GM21360 (cell line): ENCODE results near the gene ZNF124.
"Not testable (repeated sequence)": the region's sequence is repeated elsewhere in the genome, so short reads cannot be mapped to it uniquely, and the experiment has no call there.

Experiments
- ATAC-seq: cut with Tn5 transposase; IDR thresholded peaks from one replicate; pipeline ENCODE4 v1.9.1; 2021; ENCODE audit warnings: mild to moderate bottlenecking, moderate library complexity; ENCODE audit not compliant: unreplicated experiment

Gene ZNF124

GRCh38 chr1:247171875-247172563 is at the start of gene ZNF124:
Gene ZNF124 (minus strand): TSS chr1:247172020. CDS start chr1:247171877, 143 bp downstream.
- peak; percentile 99 for ATAC-seq

- not testable (repeated sequence) for ATAC-seq
Observed at GRCh38 chr1:247220280-247220679, 48.5 kb upstream of the ZNF124 start.

- ATAC-seq, result no peak
Observed at GRCh38 chr1:247218121-247218651, 46.4 kb upstream of the ZNF124 start.

GRCh38 chr1:247216261-247216660 is 44.4 kb upstream of the ZNF124 start:
- no peak for ATAC-seq

- no peak for ATAC-seq
Observed at GRCh38 chr1:247212627-247213617, 41.1 kb upstream of the ZNF124 start.

GRCh38 chr1:247212012-247212411 is 40.2 kb upstream of the ZNF124 start:
- peak; percentile 48 for ATAC-seq

GRCh38 chr1:247211339-247211738 is 39.5 kb upstream of the ZNF124 start:
- no peak for ATAC-seq

- ATAC-seq, result peak; percentile 92
Observed at GRCh38 chr1:247210376-247211117, 38.7 kb upstream of the ZNF124 start.

GRCh38 chr1:247210062-247210375 is 38.2 kb upstream of the ZNF124 start:
- no peak for ATAC-seq

- ATAC-seq, result no peak
Observed at GRCh38 chr1:247209396-247209795, 37.6 kb upstream of the ZNF124 start.

- no peak for ATAC-seq
Observed at GRCh38 chr1:247204177-247204647, 32.4 kb upstream of the ZNF124 start.

GRCh38 chr1:247198781-247199180 is 27.0 kb upstream of the ZNF124 start:
- no peak for ATAC-seq

GRCh38 chr1:247193958-247194357 is 22.1 kb upstream of the ZNF124 start:
- no peak for ATAC-seq

GRCh38 chr1:247189981-247190798 is 18.4 kb upstream of the ZNF124 start:
- no peak for ATAC-seq

- ATAC-seq, result no peak
Observed at GRCh38 chr1:247185667-247186066, 13.8 kb upstream of the ZNF124 start.

- ATAC-seq, result no peak
Observed at GRCh38 chr1:247184254-247184653, 12.4 kb upstream of the ZNF124 start.

- no peak for ATAC-seq
Observed at GRCh38 chr1:247182994-247183393, 11.2 kb upstream of the ZNF124 start.

- ATAC-seq, result no peak
Observed at GRCh38 chr1:247180581-247180980, 8.8 kb upstream of the ZNF124 start.

GRCh38 chr1:247177755-247178154 is 5.9 kb upstream of the ZNF124 start:
- ATAC-seq, result no peak

- ATAC-seq, result no peak
Observed at GRCh38 chr1:247175458-247175857, 3.6 kb upstream of the ZNF124 start.
